HCT116 (cell line): ENCODE results near the gene PPP2R5C. TPM values are rescaled to one million over a fixed set of nuclear protein-coding genes. Genes with fewer than 3 reads are reported as not detected.

ENCODE experiments used
- ATAC-seq: fragments of 200-7000 bp; cut with Tn5 transposase; 2 replicates; pipeline ENCODE4 v1.9.1; 2020; ENCODE audit warnings: mild to moderate bottlenecking, moderate library complexity
- BruUV-seq: library from RNA; stranded (reverse); fragments of 400-500 nt; replicated peaks from 2 replicates; lab custom pipeline; 2021; lab: Mats Ljungman, UMichigan
- CTCF ChIA-PET: fragments of 300-600 bp; sonication (Branson Sonifier 250); formaldehyde crosslinking; loops from one replicate; lab custom pipeline; 2021; ENCODE audit warnings: antibody characterized with exemption; lab: Charles Lee
- POLR2A ChIA-PET: fragments of 300-600, 350-600 bp; sonication (Branson Sonifier 250); formaldehyde crosslinking; loops from one replicate; lab custom pipeline; 2021; ENCODE audit warnings: antibody characterized with exemption; lab: Charles Lee
- RAD21 ChIA-PET, 2 experiments: fragments of 300-600 bp; sonication (Branson Sonifier 250); formaldehyde crosslinking; loops; one replicate each; lab custom pipeline; 2023; ENCODE audit warnings: low total read pairs in 2 of 2; ENCODE audit not compliant: uncharacterized antibody in 2 of 2, unreplicated experiment in 2 of 2, low non-redundant PET in 1 of 2; lab: Charles Lee
- DNase-seq: peaks from one replicate; pipeline ENCODE4 v3.0.0-alpha.2; 2010; ENCODE audit warnings: low read depth, low spot score
- H2AFZ ChIP-seq: fragments of 200-600 bp; shearing (Covaris generic), sonication (generic); 2 replicates; pipeline ENCODE4 v1.6.1; 2017; ENCODE audit warnings: low read depth, mixed run types, mixed read lengths, antibody characterized with exemption, low read length; ENCODE audit not compliant: poor library complexity, severe bottlenecking
- H3K27ac ChIP-seq: 2 replicates; pipeline ENCODE4 v1.5.1; 2012; ENCODE audit warnings: low read depth, low read length
- H3K27me3 ChIP-seq: fragments of 200-600 bp; sonication (generic); 2 replicates; pipeline ENCODE4 v1.6.1; 2016; ENCODE audit warnings: mixed run types, low read length, mixed read lengths; ENCODE audit not compliant: insufficient read depth
- H3K36me3 ChIP-seq, 2 experiments: fragments of 200-500 bp in 1 of 2; fragments of 200-600 bp in 1 of 2; sonication (Bioruptor generic) in 1 of 2; sonication (generic) in 1 of 2; 2 replicates each; pipeline versions ENCODE4 v1.5.1 to v1.6.1; 2014 to 2016; ENCODE audit warnings: low read length in 2 of 2, inconsistent platforms in 1 of 2, mixed read lengths in 1 of 2, mixed run types in 1 of 2; ENCODE audit not compliant: insufficient read depth in 2 of 2, control insufficient read depth in 1 of 2
- H3K4me1 ChIP-seq, 2 experiments: fragments of 200-600 bp in 1 of 2; sonication (generic) in 1 of 2; 2 replicates each; pipeline versions ENCODE4 v1.5.1 to v1.6.1; 2012 to 2017; ENCODE audit warnings: low read length in 2 of 2, inconsistent platforms in 1 of 2, mild to moderate bottlenecking in 1 of 2, mixed read lengths in 1 of 2, mixed run types in 1 of 2, moderate library complexity in 1 of 2; ENCODE audit not compliant: insufficient read depth in 2 of 2, control insufficient read depth in 1 of 2
- H3K4me2 ChIP-seq: fragments of 200-600 bp; sonication (generic); 2 replicates; pipeline ENCODE4 v1.6.1; 2017; ENCODE audit warnings: mixed run types, low read length, mixed read lengths
- H3K4me3 ChIP-seq, 2 experiments: fragments of 200-600 bp in 1 of 2; sonication (generic) in 1 of 2; replicated peaks in 1 of 2; 2 replicates each; pipeline ENCODE4 v1.5.1; 2011 to 2016; ENCODE audit warnings: low read length in 2 of 2, control low read depth in 1 of 2, low read depth in 1 of 2, mild to moderate bottlenecking in 1 of 2, mixed read lengths in 1 of 2, mixed run types in 1 of 2
- H3K79me2 ChIP-seq: fragments of 200-600 bp; sonication (generic); 2 replicates; pipeline ENCODE4 v1.6.1; 2017; ENCODE audit warnings: mild to moderate bottlenecking, mixed run types, low read length, moderate library complexity, mixed read lengths; ENCODE audit not compliant: insufficient read depth
- H3K9ac ChIP-seq: fragments of 200-600 bp; sonication (generic); 2 replicates; pipeline ENCODE4 v1.6.1; 2016; ENCODE audit warnings: low read length, mixed read lengths
- H3K9me2 ChIP-seq: fragments of 200-600 bp; sonication (generic), shearing (Covaris generic); 2 replicates; pipeline ENCODE4 v1.6.1; 2017; ENCODE audit warnings: mixed run types, mild to moderate bottlenecking, moderate library complexity; ENCODE audit not compliant: insufficient read depth
- H3K9me3 ChIP-seq, 2 experiments: fragments of 200-500 bp in 1 of 2; fragments of 200-600 bp in 1 of 2; sonication (Bioruptor generic) in 1 of 2; sonication (generic) in 1 of 2; 2 replicates each; pipeline ENCODE4 v1.6.1; 2014 to 2017; ENCODE audit warnings: low read length in 2 of 2, mixed read lengths in 2 of 2, inconsistent platforms in 1 of 2, low read depth in 1 of 2, mild to moderate bottlenecking in 1 of 2, mixed run types in 1 of 2, moderate library complexity in 1 of 2; ENCODE audit not compliant: control insufficient read depth in 1 of 2, insufficient read depth in 1 of 2
- H4K20me1 ChIP-seq: fragments of 200-600 bp; sonication (generic), shearing (Covaris generic); 2 replicates; pipeline ENCODE4 v1.6.1; 2017; ENCODE audit warnings: mixed run types, mild to moderate bottlenecking, moderate library complexity; ENCODE audit not compliant: insufficient read depth
- CBX3 ChIP-seq: IDR thresholded peaks from 2 replicates; pipeline ENCODE4 v1.6.1; 2012; ENCODE audit warnings: low read depth
- CEBPB ChIP-seq: IDR thresholded peaks from 2 replicates; pipeline ENCODE4 v1.6.1; 2012; ENCODE audit warnings: low read depth
- ELF1 ChIP-seq: IDR thresholded peaks from 2 replicates; pipeline ENCODE4 v1.6.1; 2012; ENCODE audit warnings: low read depth, borderline replicate concordance
- EZH2 ChIP-seq: fragments of 200-600 bp; sonication (generic); IDR thresholded peaks from 2 replicates; pipeline ENCODE4 v1.6.1; 2017; ENCODE audit warnings: antibody characterized with exemption, mixed run types
- EZH2phosphoT487 ChIP-seq: fragments of 200-600 bp; IDR thresholded peaks from 2 replicates; pipeline ENCODE4 v1.6.1; 2018; ENCODE audit warnings: antibody characterized with exemption, borderline replicate concordance
- FOSL1 ChIP-seq: IDR thresholded peaks from 2 replicates; pipeline ENCODE4 v1.6.1; 2012; ENCODE audit warnings: low read depth
- JUND ChIP-seq: IDR thresholded peaks from 2 replicates; pipeline ENCODE4 v1.6.1; 2012
- MAX ChIP-seq: IDR thresholded peaks from 2 replicates; pipeline ENCODE4 v1.6.1; 2012
- POLR2A ChIP-seq: IDR thresholded peaks from 2 replicates; pipeline ENCODE4 v1.7.0; 2011; ENCODE audit warnings: borderline replicate concordance; ENCODE audit not compliant: insufficient read depth, insufficient read length; ENCODE audit errors: extremely low read depth
- RAD21 ChIP-seq: IDR thresholded peaks from 2 replicates; pipeline ENCODE4 v1.6.1; 2012; ENCODE audit warnings: low read depth, mild to moderate bottlenecking
- TCF7L2 ChIP-seq: IDR thresholded peaks from 2 replicates; pipeline ENCODE4 v1.7.0; 2011; ENCODE audit warnings: borderline replicate concordance, inconsistent platforms; ENCODE audit not compliant: insufficient read depth, insufficient read length; ENCODE audit errors: extremely low read depth
- ZNF274 ChIP-seq: fragments of 200-500 bp; sonication (Bioruptor generic); IDR thresholded peaks from 2 replicates; pipeline ENCODE4 v1.6.1; 2014; ENCODE audit warnings: mild to moderate bottlenecking, low read depth, low read length, inconsistent platforms
- intact Hi-C: fragments of 100-400 bp; cut with micrococcal nuclease; formaldehyde crosslinking; loops from 2 replicates; pipeline ENCODE4 v1.10.0; 2022
- total RNA-seq: library from RNA; stranded (reverse); gene quantifications from one replicate; pipeline ENCODE4 v1.2.1, GENCODE V29; 2021; ENCODE audit not compliant: unreplicated experiment
- TF ChIP-seq, protein P1 (sequence below): IDR thresholded peaks from 2 replicates; pipeline ENCODE4 v1.6.1; 2012; ENCODE audit warnings: low read depth
- TF ChIP-seq, protein P2 (sequence below), 3 experiments: fragments of 200-600 bp in 1 of 3; sonication (generic) in 1 of 3; IDR thresholded peaks in 2 of 3; conservative IDR thresholded peaks in 1 of 3; 2 replicates each; pipeline ENCODE4 v1.5.1; 2012 to 2017; ENCODE audit warnings: low read depth in 2 of 3, low read length in 2 of 3, antibody characterized with exemption in 1 of 3, borderline replicate concordance in 1 of 3, control low read depth in 1 of 3, mild to moderate bottlenecking in 1 of 3, mixed read lengths in 1 of 3, mixed run types in 1 of 3, moderate library complexity in 1 of 3; ENCODE audit not compliant: insufficient read depth in 1 of 3

The PPP2R5C gene
- total RNA-seq, 1 experiment from 2014 or later, result 117 TPM

- Histone ChIP-seq H3K27me3 (no peaks in the 10 kb centered on the region), H3K9ac (no peak overlapping the region), H3K4me3 (no peak overlapping the region), H4K20me1 (no peaks in the 10 kb centered on the region), H3K4me2 (no peak overlapping the region), H3K36me3 (no peaks in the 10 kb centered on the region), H3K79me2 (no peaks in the 10 kb centered on the region), H3K9me2 (no peaks in the 10 kb centered on the region), H3K9me3 (no peaks in the 10 kb centered on the region), H3K27ac (no peak overlapping the region), H2AFZ (no peak overlapping the region), H3K4me1 (no peaks in the 10 kb centered on the region)
- ChIA-PET CTCF (interaction anchor here (0.8 kb wide), 1 partner anchor 21 kb away, joined by 3 read pairs; no protein-coding TSS in a partner anchor), RAD21 (interaction anchor here in 1 of 2 experiments (0.6 kb wide), 1 partner anchor 94 kb away, joined by 3 read pairs; no protein-coding TSS in a partner anchor), POLR2A (no interaction called here)
- intact Hi-C loops, result no loop called here
- no peak for DNase-seq
- no peak for ATAC-seq
- BruUV-seq, result no TSS peak
- TF ChIP-seq ZNF274 (no peak), FOSL1 (no peak), TCF7L2 (no peak), MAX (no peak), POLR2A (no peak), CEBPB (no peak)
Measured at GRCh38 chr14:101791919-101792572, 30.5 kb downstream of the PPP2R5C start.

DNA sequence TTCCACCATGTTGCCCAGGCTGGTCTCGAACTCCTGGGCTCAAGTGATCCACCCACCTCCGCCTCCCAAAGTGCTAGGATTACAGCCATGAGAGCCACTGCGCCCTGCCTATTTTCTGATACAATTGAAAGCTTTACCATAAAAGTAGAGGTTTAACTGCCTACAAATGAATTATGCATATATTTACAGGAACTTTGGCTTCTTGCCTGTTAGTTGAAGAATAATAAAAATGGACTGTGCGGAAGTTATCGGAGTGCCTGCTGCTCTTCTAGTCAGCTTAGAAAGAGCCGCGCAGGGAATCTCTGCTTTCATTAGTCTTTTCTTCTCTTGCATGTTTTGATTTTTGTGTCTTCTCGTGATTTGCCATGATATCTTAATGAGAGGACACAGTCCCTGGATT is 34.5 kb downstream of the PPP2R5C start:
- Histone ChIP-seq H2AFZ (no peak overlapping the region), H3K4me3 (no peak overlapping the region), H3K9ac (no peak overlapping the region), H3K79me2 (no peaks in the 10 kb centered on the region), H3K27ac (no peak overlapping the region), H3K36me3 (no peaks in the 10 kb centered on the region), H3K4me2 (no peak overlapping the region), H3K9me2 (no peaks in the 10 kb centered on the region), H4K20me1 (no peaks in the 10 kb centered on the region), H3K4me1 (no peaks in the 10 kb centered on the region), H3K9me3 (no peaks in the 10 kb centered on the region), H3K27me3 (no peaks in the 10 kb centered on the region)
- no peak for ATAC-seq
- ChIA-PET CTCF (no interaction called here), RAD21 (no interaction called here), POLR2A (no interaction called here)
- intact Hi-C loops, result no loop called here
- no peak for DNase-seq
- no TSS peak for BruUV-seq
- TF ChIP-seq MAX, result no peak
- TF ChIP-seq EZH2phosphoT487, result no peak
- TF ChIP-seq FOSL1, result no peak
- no peak for TF ChIP-seq TCF7L2
- TF ChIP-seq, protein P1, sequence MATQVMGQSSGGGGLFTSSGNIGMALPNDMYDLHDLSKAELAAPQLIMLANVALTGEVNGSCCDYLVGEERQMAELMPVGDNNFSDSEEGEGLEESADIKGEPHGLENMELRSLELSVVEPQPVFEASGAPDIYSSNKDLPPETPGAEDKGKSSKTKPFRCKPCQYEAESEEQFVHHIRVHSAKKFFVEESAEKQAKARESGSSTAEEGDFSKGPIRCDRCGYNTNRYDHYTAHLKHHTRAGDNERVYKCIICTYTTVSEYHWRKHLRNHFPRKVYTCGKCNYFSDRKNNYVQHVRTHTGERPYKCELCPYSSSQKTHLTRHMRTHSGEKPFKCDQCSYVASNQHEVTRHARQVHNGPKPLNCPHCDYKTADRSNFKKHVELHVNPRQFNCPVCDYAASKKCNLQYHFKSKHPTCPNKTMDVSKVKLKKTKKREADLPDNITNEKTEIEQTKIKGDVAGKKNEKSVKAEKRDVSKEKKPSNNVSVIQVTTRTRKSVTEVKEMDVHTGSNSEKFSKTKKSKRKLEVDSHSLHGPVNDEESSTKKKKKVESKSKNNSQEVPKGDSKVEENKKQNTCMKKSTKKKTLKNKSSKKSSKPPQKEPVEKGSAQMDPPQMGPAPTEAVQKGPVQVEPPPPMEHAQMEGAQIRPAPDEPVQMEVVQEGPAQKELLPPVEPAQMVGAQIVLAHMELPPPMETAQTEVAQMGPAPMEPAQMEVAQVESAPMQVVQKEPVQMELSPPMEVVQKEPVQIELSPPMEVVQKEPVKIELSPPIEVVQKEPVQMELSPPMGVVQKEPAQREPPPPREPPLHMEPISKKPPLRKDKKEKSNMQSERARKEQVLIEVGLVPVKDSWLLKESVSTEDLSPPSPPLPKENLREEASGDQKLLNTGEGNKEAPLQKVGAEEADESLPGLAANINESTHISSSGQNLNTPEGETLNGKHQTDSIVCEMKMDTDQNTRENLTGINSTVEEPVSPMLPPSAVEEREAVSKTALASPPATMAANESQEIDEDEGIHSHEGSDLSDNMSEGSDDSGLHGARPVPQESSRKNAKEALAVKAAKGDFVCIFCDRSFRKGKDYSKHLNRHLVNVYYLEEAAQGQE, result no peak
- TF ChIP-seq ZNF274, result no peak
- no peak for TF ChIP-seq CBX3
- TF ChIP-seq RAD21, result no peak
- TF ChIP-seq EZH2, result no peak
- TF ChIP-seq ELF1, result no peak
- no peak for TF ChIP-seq JUND
- TF ChIP-seq, protein P2, sequence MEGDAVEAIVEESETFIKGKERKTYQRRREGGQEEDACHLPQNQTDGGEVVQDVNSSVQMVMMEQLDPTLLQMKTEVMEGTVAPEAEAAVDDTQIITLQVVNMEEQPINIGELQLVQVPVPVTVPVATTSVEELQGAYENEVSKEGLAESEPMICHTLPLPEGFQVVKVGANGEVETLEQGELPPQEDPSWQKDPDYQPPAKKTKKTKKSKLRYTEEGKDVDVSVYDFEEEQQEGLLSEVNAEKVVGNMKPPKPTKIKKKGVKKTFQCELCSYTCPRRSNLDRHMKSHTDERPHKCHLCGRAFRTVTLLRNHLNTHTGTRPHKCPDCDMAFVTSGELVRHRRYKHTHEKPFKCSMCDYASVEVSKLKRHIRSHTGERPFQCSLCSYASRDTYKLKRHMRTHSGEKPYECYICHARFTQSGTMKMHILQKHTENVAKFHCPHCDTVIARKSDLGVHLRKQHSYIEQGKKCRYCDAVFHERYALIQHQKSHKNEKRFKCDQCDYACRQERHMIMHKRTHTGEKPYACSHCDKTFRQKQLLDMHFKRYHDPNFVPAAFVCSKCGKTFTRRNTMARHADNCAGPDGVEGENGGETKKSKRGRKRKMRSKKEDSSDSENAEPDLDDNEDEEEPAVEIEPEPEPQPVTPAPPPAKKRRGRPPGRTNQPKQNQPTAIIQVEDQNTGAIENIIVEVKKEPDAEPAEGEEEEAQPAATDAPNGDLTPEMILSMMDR (IDR thresholded peaks at IDR 0.05 in 2 of 3, conservative IDR thresholded peaks at IDR 0.05 in 1 of 3; ENCODE audit: borderline replicate concordance in 1 of 3, insufficient read depth in 1 of 3, low read depth in 2 of 3, low read length in 2 of 3), result no peak
